Activated CD8-positive, alpha-beta memory T cell treated with anti-CD3 and anti-CD28 coated beads, Interleukin-2, amount 50 U/mL, for 48 hours (primary cell): ENCODE data around the gene TBC1D22A.

ENCODE experiments used
- DNase-seq: peaks from one replicate; pipeline ENCODE4 v3.0.0-alpha.2; 2020

The TBC1D22A gene

DNA sequence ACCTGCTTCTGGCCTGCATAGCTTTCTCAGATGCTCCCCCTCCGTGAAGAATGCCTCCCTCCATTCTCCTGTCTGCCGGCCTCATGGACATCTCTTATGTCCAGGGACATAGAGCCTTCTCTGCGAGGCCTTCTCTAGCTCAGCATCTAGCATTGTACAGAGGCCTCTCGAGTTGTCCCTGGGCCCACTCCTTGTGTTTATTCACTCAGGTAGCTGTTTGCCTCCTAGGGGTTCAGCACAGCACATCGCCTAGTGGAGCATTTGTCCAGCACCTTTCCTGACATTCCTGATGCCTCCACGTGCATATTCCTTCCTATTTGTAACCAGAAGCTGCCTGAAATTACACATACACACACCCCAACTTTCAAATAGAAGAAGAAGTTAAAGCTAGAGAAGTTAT lies 101.3 kb downstream of the TBC1D22A start:
- no peak for DNase-seq

DNA sequence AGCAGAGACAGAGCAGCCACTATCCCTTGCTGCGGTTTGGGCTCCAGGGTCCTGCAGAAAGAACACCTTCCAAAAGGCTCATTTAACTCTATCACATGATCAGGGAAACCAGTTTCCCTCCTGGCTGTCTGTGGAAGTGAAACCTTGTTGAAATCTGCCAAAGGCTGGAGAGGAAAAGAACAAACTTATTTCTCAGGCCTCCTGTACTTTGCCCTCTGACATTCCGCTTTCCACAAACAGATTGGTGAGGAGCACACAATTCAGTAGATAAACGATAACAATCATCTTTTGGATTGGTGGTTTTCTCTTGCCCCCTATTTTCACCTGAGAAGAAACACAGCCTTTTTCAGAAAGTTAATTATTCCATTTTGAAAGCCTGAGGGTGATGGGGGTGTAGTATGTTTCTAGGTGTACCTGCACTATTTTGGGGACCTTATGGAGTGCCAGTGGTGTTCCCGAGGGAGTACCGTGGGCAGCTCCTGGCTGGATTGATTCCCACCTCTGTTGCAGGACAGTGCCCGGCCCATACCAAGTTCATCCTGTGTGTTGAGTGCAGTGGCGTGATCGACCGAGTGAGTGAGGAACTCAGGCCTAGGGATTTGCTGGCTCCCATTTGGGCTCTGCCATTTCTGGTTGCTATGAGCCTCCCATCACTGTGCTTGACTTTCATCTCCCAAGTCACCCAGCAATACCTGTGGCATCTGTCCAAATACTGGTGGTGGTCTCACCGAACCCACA lies 102.0 kb downstream of the TBC1D22A start:
- no peak for DNase-seq

DNA sequence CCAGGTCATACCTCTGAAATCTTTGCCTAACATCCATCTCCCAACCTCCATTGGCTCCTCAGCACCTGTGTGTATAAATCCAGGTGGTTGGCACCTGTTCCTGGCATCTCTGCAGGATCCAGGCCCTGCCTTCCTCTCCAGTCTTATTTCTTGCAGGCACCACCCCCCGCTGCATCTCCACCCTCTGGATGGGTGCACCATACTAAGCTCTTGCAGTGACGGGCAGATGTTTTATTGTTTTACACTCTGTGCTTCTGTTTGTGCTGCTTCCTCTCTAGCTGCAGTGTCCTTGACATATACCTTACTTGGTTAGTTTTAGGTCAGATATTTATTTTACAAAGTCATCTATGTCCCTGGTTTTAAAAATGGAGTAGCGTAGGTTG lies 102.6 kb downstream of the TBC1D22A start:
- DNase-seq: no peak

DNA sequence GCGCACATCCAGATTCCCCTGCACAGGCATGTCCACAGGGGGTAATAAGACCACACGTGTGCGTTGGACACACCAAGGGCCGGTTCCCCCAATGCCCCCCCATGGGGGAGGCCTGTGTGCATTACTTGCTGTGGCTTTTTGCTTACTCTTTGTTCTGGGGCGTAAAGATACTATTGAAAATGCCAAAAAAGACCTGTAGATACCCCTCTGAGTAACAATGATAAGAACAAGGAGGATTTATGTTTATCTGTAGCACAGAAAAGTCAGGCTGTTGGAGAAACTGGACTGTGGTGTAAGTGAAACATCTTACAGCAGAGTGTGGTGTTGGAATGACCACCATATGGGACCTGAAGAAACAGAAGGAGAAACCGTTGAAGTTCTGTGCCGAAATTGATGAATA lies 103.2 kb downstream of the TBC1D22A start:
- DNase-seq: no peak

DNA sequence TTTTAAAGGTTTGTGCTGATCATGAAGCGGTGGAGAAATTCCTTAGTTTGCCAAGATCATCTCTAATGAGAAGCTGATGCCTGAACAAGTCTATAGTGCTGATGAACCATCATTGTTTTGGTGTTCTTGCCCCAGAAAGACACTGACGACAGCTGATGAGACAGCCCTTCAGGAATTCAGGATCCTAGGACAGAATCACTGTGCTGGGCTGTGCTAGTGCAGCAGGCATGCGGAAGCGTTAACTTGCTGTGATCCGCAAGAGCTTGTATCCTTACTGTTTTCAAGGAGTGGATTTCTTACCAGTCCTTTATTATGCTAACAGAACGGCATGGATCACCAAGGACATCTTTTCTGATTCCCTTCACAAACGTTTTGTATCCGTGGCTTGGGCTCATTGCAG lies 104.1 kb downstream of the TBC1D22A start:
- DNase-seq: no peak

DNA sequence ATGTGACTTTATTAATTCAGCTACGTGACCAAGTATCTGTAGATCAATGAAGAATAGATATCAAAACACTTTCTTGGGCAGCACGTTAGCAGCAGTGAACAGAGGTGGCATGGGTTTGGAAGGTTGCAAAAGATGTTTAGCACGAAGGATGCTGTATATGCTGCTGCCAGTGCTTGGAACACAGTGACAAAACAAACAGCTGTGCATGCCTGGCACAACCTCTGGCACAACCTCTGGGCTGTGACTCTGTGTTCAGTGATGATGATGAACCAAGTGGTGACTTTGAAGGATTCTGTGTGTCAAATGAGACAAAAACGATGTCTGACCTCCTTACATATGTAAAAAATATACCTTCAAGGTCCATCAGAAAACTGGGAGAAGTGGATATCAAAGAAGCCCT lies 104.7 kb downstream of the TBC1D22A start:
- no peak for DNase-seq

DNA sequence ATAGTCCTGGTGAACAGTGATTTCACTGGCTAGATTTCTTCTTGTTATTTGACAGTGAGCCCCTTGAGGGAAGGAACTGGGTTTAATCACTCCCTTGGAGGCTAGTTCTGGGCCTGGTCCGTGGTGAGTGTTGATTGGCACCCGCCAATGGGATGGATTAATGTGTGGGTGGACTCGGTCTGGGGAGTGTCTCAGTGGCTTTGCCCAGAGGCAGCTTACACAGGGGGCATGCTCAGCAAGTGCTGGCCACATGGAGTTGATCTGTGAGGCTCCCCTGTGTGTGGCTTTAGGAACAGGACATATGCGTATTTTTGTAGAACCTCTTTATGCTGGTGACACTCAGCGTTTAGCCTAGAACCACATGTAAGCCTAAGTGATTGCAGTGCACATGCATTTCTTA lies 106.9 kb downstream of the TBC1D22A start:
- no peak for DNase-seq

DNA sequence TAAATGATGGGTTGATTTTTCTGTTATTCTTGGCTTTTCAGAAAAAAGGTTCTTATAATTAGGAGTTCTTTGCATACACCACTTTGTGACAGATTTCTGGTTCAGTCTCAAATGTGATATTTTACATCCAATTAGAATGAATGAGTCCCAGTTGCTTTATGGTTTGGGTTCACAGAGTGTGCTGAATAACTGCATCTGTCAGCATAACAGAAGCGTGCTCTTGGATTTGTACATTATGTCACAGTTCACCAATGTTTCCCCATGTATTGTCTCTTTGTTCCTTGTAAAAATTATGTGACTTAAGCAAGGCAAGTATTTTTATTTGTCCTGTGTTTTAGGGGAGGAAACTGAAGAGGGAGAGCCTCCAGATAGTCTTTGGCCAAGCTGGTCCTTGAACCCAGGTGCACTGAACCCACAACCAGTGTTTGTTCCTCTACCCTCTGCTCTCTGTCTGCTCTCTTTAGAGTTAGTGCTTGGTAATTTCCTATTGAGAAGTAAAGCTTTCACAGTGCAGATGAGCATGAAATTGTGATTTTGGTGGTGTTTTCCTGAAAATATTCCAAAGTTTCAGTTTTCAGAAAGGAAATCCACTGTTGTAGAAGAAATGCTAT lies 107.5 kb downstream of the TBC1D22A start:
- no peak for DNase-seq

DNA sequence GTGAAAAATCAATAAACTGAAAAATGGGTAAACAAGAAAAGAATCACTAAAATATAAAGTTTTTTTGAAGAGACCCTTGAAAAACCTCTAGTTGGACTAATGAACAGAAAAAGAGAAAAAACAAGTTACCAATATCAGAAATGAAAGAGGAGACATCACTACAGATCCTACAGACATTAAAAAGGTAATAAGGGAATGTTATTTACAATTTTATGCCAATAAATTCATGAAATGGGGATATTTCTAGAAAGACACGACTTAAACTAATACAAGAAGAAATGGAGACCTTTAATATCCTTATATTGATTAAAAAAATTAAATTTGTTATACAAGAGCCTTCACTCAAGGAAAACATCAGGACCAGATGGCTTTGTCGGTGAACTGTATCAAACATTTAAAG lies 109.4 kb downstream of the TBC1D22A start:
- DNase-seq: no peak

DNA sequence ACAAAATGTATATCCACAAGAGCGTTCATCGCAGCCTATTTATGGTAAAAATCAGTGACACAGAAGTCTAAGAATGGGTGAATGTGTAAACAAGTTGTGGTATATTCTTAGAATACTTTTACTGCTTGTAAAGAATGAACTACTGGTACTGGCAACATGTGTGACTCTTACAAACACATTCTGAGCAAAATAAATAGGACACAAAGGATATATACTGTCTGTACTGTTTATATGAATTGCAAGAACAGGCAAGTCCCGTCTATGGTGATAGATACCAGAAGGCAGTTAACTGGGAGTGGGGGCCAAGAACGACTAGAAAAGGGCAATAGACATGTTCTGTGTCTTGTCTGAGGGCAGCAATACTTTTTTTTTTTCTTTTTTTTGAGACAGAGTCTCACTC lies 112.6 kb downstream of the TBC1D22A start:
- DNase-seq: no peak

DNA sequence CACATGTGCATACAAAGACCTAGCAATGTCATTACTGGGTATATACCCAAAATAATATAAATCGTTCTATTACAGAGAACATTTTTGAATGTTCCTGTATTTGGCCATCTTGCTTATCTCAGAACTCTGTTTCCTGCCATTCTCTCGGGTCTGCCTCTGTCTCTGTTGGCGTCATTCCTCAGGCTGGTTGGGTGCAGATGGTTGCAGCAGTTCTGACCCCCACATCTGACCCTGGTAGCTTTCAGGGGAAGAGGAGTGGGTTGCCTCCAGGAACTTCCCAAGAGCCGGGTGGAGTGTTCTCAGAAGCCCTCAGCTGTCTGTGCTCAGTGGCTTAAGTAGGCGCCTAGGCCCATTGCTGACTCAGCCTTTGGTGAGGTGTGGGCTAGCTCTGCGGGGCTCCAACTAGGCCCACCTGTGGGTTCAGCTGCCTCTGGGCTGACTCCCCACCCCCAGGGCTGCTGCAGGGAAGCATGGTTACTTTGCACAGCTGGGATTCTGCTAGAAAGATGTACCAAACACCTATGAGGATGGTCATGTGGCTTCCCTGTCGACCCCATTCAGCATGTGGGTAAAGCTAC lies 114.0 kb downstream of the TBC1D22A start:
- no peak for DNase-seq

DNA sequence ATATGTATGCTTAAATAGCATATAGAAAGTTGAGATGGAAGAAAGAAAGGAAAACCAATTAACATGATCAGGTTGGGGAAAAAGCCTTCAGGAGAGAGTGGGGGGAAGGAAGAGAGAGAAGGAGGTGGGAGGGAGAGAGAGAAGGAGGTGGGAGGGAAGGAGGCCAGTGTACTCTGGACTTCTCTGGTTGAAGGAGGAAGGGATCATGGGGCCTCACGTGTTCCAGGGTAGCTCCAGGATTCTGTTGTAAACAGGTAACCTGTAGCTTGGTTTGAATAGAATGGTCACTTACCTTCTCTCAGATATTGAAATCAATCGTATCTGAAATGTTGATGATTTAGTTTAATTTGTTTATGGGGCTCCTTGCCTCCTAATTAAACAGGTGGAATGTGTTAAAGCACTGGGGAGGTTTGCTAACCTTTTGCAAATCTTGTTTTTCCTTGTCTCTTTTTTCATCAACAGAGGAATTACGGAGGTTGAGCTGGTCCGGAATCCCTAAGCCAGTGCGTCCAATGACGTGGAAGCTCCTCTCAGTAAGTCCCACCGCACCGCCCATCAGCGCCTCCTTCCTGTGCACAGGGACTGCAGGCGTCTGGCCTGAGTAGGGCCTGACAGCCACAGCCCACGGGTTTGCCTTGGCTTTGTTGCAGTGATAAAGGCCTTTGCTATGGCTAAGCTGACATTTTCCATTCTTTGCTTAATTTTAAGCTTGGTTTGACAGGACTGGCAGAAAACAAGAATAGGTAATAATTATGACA lies 115.9 kb downstream of the TBC1D22A start:
- DNase-seq: no peak

DNA sequence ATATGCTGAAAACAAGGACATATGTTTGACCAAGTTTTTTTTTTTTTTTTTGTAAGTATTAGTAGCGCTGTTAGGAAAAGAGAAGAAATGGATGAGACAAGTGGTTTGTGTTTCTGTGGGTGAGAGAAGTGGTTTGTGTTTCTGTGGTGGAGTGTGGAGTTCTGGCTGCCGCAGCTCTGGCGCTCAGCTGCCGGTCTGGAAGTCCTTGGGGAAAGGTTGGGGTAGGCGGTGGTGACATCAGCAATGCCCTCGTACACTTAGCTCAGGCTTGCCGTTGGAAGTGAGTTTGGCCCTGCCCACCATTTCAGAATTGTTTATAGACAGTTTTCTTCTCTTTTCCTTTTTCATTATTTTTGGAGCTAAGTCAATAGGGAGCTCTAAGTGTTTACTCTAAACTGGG lies 116.6 kb downstream of the TBC1D22A start:
- DNase-seq: no peak

DNA sequence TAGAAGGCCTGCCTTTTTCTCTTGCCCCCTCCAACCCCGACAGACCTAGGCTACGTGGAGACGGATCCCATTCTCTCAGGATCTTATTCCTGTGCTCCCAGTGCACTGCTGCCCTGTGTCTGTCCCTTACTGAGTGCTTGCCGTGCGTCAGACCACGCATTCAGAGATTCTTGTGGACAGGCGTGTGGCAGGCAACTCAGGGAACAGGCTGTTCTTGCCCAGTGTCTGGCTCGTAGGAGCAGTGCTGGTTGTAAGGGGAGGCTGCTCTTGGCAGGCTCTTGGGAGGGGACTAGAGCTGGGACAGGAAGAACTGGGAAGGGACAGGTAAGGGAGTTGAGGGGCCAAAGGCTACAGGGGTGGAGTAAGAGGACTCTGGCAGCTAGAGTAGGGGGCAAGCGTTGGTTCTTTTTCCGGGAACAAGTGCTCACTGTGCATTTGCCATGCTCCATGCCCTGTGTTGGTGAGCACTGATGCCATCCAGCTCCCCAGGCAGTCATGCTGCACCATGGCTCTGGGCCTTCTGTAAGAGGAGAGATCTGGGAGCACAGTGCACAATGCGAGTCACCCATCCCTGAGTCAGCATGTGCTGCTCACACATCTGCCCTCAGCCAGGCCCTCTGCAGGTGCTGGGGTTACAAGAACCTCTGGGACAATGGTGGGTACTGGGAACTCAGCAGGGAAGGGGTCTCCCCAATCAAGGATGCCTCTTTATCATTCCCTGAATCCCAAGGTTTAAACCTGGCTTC lies 119.1 kb downstream of the TBC1D22A start:
- DNase-seq: no peak

DNA sequence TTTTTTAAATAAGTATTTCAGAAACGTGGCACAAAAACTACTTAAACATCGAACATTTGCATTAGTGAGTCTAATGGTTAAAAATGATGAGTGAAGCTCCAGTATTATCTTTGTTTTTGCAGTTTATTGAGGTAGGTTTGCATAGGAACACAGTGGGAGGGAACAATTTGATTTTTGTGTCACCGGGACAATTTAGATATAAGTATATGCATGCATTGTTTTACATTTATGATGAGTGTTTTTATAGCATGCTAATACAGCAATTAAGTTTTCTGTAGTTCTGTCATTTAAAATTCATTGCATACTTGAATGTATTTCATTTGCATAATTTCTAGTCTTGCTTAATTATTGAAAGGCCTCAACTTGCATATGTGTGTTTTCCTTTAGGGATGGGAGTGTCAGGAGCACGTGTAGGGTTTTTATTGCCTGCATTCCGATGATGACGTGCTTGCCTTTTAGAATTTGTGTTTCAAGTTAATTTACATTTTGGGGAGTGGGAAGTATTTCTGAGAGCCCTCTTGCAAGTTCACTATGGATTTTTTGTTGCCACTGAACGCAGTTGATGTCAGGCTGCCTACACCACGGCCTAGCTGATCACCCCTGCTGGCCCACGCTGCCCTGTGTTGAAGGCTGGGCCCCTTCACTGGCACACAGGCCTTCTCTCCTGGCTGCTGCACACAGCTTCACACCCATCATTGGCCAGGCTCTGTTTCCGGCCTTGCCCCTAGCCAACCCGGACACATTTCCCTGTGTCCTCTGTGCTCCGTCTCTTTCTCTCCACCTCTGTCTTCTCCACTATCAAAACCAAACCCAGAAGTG lies 120.9 kb downstream of the TBC1D22A start:
- no peak for DNase-seq

DNA sequence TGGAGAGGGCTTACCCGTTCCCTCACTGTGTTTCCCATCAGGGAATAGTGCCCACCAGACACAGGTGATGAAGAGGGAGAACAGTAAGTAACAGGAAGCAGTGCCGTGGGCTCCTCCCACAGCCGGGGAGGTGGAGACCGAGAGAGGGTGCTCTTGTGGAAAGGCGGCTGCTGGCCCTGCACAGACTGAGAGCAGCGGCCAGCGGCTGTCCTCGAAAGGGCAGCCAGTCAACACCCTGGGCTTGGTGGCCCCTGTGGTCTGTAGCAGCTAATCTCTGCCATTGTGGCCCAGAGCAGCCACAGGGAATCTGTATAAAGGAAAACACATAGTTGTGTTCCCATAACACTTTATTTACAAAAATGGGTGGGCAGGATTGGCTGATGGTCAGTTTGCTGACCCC lies 121.9 kb downstream of the TBC1D22A start:
- DNase-seq: no peak

DNA sequence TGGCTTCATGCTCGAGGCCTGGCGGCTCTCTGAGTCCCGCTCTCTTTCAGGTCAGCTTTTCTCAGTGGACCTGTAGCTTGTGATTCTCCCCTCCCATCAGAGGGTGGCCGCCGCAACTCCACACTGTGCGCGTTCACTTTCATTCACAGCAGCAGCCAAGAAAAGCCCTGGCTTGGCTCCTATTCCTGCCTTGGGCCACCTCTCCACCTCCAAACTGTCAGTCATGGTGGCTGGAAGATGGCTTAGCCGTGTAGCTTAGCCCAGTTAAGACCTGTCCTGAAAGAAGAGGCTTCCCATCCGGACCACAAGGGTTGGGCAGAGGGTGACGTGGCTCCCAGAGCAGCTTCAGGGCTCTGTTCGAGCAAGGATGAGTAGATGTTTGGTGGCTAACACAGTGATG lies 125.5 kb downstream of the TBC1D22A start:
- no peak for DNase-seq

DNA sequence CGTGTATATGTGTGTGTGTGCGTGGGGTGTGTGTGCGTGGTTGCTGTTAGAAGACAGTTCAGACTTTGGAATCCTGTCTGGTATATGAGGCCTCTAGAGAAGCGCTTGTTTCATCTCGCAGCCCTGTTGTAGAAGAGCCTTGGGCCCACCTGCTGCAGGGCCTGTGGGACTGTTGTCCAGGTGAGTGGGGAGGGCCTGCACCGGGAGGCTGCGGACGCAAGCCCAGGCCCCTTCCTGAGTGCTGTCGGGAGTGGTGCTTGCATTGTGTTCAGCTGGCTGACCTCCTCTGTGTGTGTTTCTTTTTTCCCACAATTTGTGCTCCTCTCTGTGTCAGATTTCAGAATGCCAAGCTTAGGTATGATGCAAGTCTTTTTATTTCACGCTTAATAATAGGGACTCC lies 128.4 kb downstream of the TBC1D22A start:
- DNase-seq: no peak

DNA sequence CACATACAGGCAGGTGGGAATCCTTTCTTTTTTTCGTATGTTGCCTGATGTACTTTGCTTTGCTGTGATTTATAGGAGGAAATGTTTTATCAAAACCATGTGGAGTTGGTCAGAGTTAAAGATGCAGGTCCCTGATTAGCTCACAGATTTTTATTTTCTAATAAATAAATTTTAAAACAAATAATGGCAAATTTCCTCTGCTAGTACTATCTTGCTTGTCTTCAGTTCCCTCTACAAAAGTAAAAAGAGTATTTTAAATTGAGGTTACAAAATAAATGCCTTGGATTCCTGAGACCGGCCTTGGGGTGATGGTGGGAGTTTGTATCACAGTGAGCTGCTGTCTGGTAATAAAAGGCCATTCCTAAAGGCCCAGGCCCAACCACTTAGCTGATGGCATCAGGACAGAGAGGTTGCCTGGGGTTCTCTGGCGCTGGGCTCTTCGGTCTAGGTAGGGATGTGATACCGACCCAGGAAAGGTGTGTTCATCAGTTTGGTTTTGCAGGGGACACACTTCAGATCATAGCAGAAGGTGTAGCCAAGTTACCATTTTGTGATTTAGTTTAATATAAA lies 129.0 kb downstream of the TBC1D22A start:
- no peak for DNase-seq

DNA sequence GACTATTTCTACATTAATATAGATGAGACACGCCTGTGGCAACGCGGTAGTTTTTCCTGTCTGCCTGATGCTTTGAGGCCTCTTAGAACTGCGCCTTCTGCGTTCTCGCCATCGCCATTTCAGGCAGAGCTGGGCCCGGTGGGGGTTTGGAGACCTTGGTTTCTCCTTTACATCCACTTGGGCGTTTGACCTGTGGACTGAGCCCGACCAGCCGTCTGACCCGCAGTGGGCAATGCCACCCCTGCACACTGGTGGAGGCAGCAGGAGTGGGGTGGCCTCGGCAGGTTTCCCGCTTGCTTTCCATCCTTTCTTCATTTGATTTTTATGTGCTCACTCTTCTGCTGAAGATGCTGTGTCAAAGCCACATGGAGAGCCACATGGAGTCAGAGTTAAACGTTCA lies 130.4 kb downstream of the TBC1D22A start:
- DNase-seq: no peak

DNA sequence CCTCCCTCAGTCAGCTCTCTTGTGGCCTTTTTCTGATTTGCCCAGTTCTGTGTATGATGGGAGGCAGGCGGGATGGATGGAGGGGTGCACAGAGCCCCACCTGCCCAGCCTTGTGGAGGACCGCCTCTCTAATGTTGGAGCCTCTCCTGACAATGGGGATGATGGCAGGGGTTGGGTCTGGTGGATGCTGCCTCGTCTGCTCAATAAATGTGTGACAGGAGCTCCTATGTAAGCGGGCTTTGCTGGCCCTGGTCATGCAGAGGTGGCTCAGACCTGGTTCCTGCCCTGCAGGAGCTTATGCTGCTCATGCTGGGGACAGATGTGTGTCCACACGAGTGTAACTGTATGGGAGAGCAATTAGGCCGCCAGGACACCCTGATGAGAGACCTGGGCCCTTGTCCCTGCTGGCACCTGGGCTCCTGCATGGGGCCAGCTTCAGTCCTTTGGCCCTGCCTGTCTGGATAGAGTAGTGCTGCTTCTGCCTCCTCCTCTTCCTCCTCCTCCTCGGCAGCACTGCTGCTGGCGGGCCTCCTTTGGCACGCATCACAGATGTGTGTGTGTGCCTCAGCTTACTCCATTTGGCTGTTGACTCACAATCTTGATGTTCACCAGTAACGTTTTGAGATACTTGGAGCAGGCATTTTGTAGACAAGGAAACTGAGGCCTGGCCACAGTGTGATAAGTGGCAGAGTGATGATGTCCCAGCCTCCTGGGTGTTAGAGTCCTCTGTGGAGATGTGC lies 131.0 kb downstream of the TBC1D22A start:
- DNase-seq: no peak
